ENCODE results near the gene MYMX.

GRCh38 chr6:44258921-44259320 is 42.2 kb downstream of the MYMX start:
- TF ChIP-seq EZH2phosphoT487 (IDR thresholded peaks at IDR 0.05; ENCODE audit: borderline replicate concordance, low read length), result no peak
- TF ChIP-seq, protein P1, sequence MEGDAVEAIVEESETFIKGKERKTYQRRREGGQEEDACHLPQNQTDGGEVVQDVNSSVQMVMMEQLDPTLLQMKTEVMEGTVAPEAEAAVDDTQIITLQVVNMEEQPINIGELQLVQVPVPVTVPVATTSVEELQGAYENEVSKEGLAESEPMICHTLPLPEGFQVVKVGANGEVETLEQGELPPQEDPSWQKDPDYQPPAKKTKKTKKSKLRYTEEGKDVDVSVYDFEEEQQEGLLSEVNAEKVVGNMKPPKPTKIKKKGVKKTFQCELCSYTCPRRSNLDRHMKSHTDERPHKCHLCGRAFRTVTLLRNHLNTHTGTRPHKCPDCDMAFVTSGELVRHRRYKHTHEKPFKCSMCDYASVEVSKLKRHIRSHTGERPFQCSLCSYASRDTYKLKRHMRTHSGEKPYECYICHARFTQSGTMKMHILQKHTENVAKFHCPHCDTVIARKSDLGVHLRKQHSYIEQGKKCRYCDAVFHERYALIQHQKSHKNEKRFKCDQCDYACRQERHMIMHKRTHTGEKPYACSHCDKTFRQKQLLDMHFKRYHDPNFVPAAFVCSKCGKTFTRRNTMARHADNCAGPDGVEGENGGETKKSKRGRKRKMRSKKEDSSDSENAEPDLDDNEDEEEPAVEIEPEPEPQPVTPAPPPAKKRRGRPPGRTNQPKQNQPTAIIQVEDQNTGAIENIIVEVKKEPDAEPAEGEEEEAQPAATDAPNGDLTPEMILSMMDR (IDR thresholded peaks at IDR 0.05; ENCODE audit: low read depth, low read length, poor library complexity, severe bottlenecking), result no peak

Measured in DOHH2 (cell line).